NCI-H1417 treated with DMSO at 0.1 percent for 48 hours (cell line): Measurements from ENCODE around the gene DEPP1.

Source experiments
- DNase-seq: peaks from one replicate; lab custom pipeline; 2025; lab: John Stamatoyannopoulos, UW

Gene DEPP1

GRCh38 chr10:44993922-44994751 is 15.5 kb upstream of the DEPP1 start:
- no peak for DNase-seq

GRCh38 chr10:44993226-44993921 is 14.8 kb upstream of the DEPP1 start:
- DNase-seq = no peak

- no peak for DNase-seq
Observed at GRCh38 chr10:44992732-44993225, 14.2 kb upstream of the DEPP1 start.

GRCh38 chr10:44992070-44992731 is 13.6 kb upstream of the DEPP1 start:
- no peak for DNase-seq

GRCh38 chr10:44991571-44991970 is 13.0 kb upstream of the DEPP1 start:
- DNase-seq = no peak

GRCh38 chr10:44990965-44991364 is 12.4 kb upstream of the DEPP1 start:
- no peak for DNase-seq

GRCh38 chr10:44990302-44990655 is 11.7 kb upstream of the DEPP1 start:
- no peak for DNase-seq

GRCh38 chr10:44989597-44990301 is 11.1 kb upstream of the DEPP1 start:
- DNase-seq = no peak

GRCh38 chr10:44988957-44989585 is 10.5 kb upstream of the DEPP1 start:
- no peak for DNase-seq

- no peak for DNase-seq
Observed at GRCh38 chr10:44986670-44987069, 8.1 kb upstream of the DEPP1 start.

- DNase-seq = no peak
Observed at GRCh38 chr10:44986179-44986578, 7.6 kb upstream of the DEPP1 start.

GRCh38 chr10:44985175-44985681 is 6.6 kb upstream of the DEPP1 start:
- DNase-seq = no peak

- no peak for DNase-seq
Observed at GRCh38 chr10:44984671-44985101, 6.1 kb upstream of the DEPP1 start.

GRCh38 chr10:44983895-44984278 is 5.3 kb upstream of the DEPP1 start:
- DNase-seq = no peak

GRCh38 chr10:44983066-44983894 is 4.7 kb upstream of the DEPP1 start:
- DNase-seq = no peak

GRCh38 chr10:44982496-44982895 is 3.9 kb upstream of the DEPP1 start:
- no peak for DNase-seq

GRCh38 chr10:44982114-44982460 is 3.5 kb upstream of the DEPP1 start:
- no peak for DNase-seq

- no peak for DNase-seq
Observed at GRCh38 chr10:44981172-44982113, 2.8 kb upstream of the DEPP1 start.
